HG03565 (cell line): ENCODE results near the gene APEH.
A peak's percentile ranks its signal among the peaks of the same experiment; 100 is the strongest.
"Not testable (repeated sequence)": the region's sequence is repeated elsewhere in the genome, so short reads cannot be mapped to it uniquely, and the experiment has no call there.

Source experiments
- ATAC-seq: cut with Tn5 transposase; IDR thresholded peaks from one replicate; pipeline ENCODE4 v1.9.1; 2021; ENCODE audit warnings: mild to moderate bottlenecking, moderate library complexity; ENCODE audit not compliant: unreplicated experiment

The APEH gene

GRCh38 chr3:49689046-49689907 lies 15.1 kb downstream of the APEH start, which contains the start of the genes MST1 and RNF123:
Gene MST1 (minus strand): TSS chr3:49689474. CDS start chr3:49688691, 783 bp downstream.
Gene RNF123 (plus strand): TSS chr3:49689557. CDS start chr3:49691166, 1,609 bp downstream.
- ATAC-seq = peak; percentile 59

GRCh38 chr3:49689908-49690624 lies 15.9 kb downstream of the APEH start:
- ATAC-seq = not testable (repeated sequence)

- ATAC-seq = not testable (repeated sequence)
Measured at GRCh38 chr3:49690856-49691255, 16.7 kb downstream of the APEH start.

GRCh38 chr3:49691481-49691880 lies 17.3 kb downstream of the APEH start:
- ATAC-seq = not testable (repeated sequence)

- not testable (repeated sequence) for ATAC-seq
Measured at GRCh38 chr3:49694409-49695070, 20.4 kb downstream of the APEH start.

GRCh38 chr3:49695350-49696015 lies 21.3 kb downstream of the APEH start:
- not testable (repeated sequence) for ATAC-seq

GRCh38 chr3:49699281-49699979 lies 25.3 kb downstream of the APEH start:
- no peak for ATAC-seq

GRCh38 chr3:49700014-49700413 lies 25.9 kb downstream of the APEH start:
- ATAC-seq = no peak

GRCh38 chr3:49700453-49701128 lies 26.4 kb downstream of the APEH start:
- no peak for ATAC-seq

- ATAC-seq = no peak
Measured at GRCh38 chr3:49701388-49702077, 27.4 kb downstream of the APEH start.

- no peak for ATAC-seq
Measured at GRCh38 chr3:49702672-49703071, 28.5 kb downstream of the APEH start.

GRCh38 chr3:49703443-49703927 lies 29.3 kb downstream of the APEH start:
- ATAC-seq = no peak

- no peak for ATAC-seq
Measured at GRCh38 chr3:49703956-49704355, 29.8 kb downstream of the APEH start.

- no peak for ATAC-seq
Measured at GRCh38 chr3:49704629-49705028, 30.5 kb downstream of the APEH start.

GRCh38 chr3:49705390-49705960 lies 31.3 kb downstream of the APEH start:
- ATAC-seq = no peak

- ATAC-seq = no peak
Measured at GRCh38 chr3:49706456-49707112, 32.4 kb downstream of the APEH start.

- ATAC-seq = no peak
Measured at GRCh38 chr3:49707113-49707480, 32.9 kb downstream of the APEH start.

- ATAC-seq = no peak
Measured at GRCh38 chr3:49709852-49710251, 35.7 kb downstream of the APEH start.
